GM12878 (cell line): ENCODE data around the gene DCBLD2. TPM values are rescaled to one million over a fixed set of nuclear protein-coding genes. Genes with fewer than 3 reads are reported as not detected.

ENCODE experiments used
- ATAC-seq: fragments of 200-7000 bp; cut with Tn5 transposase; 3 replicates; pipeline ENCODE4 v1.9.1; 2020; ENCODE audit warnings: mild to moderate bottlenecking, moderate library complexity
- BruUV-seq: library from RNA; stranded (reverse); fragments of 400-500 nt; replicated peaks from 2 replicates; lab custom pipeline; 2021; lab: Mats Ljungman, UMichigan
- CTCF ChIA-PET: fragments of 300-600 bp; sonication (Branson Sonifier 250); formaldehyde crosslinking; extraction: SDS; loops from one replicate; lab custom pipeline; 2021; ENCODE audit warnings: inconsistent platforms; lab: Yijun Ruan, JAX
- POLR2A ChIA-PET: fragments of 350-600 bp; formaldehyde crosslinking; extraction: SDS; loops from one replicate; lab custom pipeline; 2021; ENCODE audit warnings: inconsistent platforms; lab: Charles Lee
- RAD21 ChIA-PET: fragments of 300-600 bp; sonication (Branson Sonifier 250); formaldehyde crosslinking; loops from one replicate; lab custom pipeline; 2023; ENCODE audit warnings: antibody characterized with exemption; ENCODE audit not compliant: unreplicated experiment; lab: Charles Lee
- SMC1A ChIA-PET: fragments of 300-600 bp; sonication (Branson Sonifier 250); formaldehyde crosslinking; loops from one replicate; lab custom pipeline; 2023; ENCODE audit not compliant: unreplicated experiment, uncharacterized antibody; lab: Charles Lee
- DNase-seq: peaks from one replicate; pipeline ENCODE4 v3.0.0-alpha.2; 2011; ENCODE audit warnings: low read depth, low spot score
- FAIRE-seq: peaks from 3 replicates; lab custom pipeline; 2011; peaks lifted over from hg19 to GRCh38; lab: Jason Lieb, UNC
- H2AFZ ChIP-seq: 2 replicates; pipeline ENCODE4 v1.6.0; 2011; ENCODE audit warnings: low read depth, low read length, control low read depth; ENCODE audit not compliant: control insufficient read depth
- H3K27ac ChIP-seq: 2 replicates; pipeline ENCODE4 v1.5.1; 2011; ENCODE audit warnings: control low read depth; ENCODE audit not compliant: control insufficient read depth, insufficient read depth
- H3K27me3 ChIP-seq, 2 experiments: replicated peaks in 1 of 2; 2 replicates each; pipeline versions ENCODE4 v1.6.0 to v1.6.1; 2011; ENCODE audit warnings: low read length in 1 of 2; ENCODE audit not compliant: control insufficient read depth in 2 of 2, insufficient read depth in 2 of 2
- H3K36me3 ChIP-seq, 2 experiments: 2 replicates each; pipeline ENCODE4 v1.5.1; 2011; ENCODE audit warnings: low read length in 1 of 2; ENCODE audit not compliant: control insufficient read depth in 2 of 2, insufficient read depth in 2 of 2
- H3K4me1 ChIP-seq: 2 replicates; pipeline ENCODE4 v1.6.1; 2011; ENCODE audit warnings: mild to moderate bottlenecking, low read length, moderate library complexity, mixed read lengths; ENCODE audit not compliant: control insufficient read depth, insufficient read depth
- H3K4me2 ChIP-seq: 2 replicates; pipeline ENCODE4 v1.6.0; 2011; ENCODE audit warnings: control low read depth; ENCODE audit not compliant: control insufficient read depth, insufficient read depth
- H3K4me3 ChIP-seq: fragments of 200-600 bp; sonication (generic); 2 replicates; pipeline ENCODE4 v1.5.1; 2016
- H3K79me2 ChIP-seq: 2 replicates; pipeline ENCODE4 v1.6.0; 2011; ENCODE audit warnings: low read length; ENCODE audit not compliant: control insufficient read depth, insufficient read depth
- H3K9ac ChIP-seq: 2 replicates; pipeline ENCODE4 v1.8.0; 2011; ENCODE audit warnings: low read length, control low read depth, mixed read lengths; ENCODE audit not compliant: control insufficient read depth, insufficient read depth
- H3K9me3 ChIP-seq: replicated peaks from 3 replicates; pipeline ENCODE4 v1.5.1; 2011; ENCODE audit warnings: mild to moderate bottlenecking, low read length; ENCODE audit not compliant: control insufficient read depth, insufficient read depth
- H4K20me1 ChIP-seq: 2 replicates; pipeline ENCODE4 v1.6.0; 2011; ENCODE audit not compliant: control insufficient read depth, insufficient read depth
- CHD1 ChIP-seq: IDR thresholded peaks from 2 replicates; pipeline ENCODE4 v1.6.1; 2012; ENCODE audit warnings: low read depth, low read length, improper control_type of control experiment
- EZH2 ChIP-seq: IDR thresholded peaks from 2 replicates; pipeline ENCODE4 v1.6.1; 2012; ENCODE audit warnings: low read depth, mild to moderate bottlenecking, control low read depth, inconsistent platforms, low read length, borderline replicate concordance; ENCODE audit not compliant: control insufficient read depth
- FOS ChIP-seq: IDR thresholded peaks from 3 replicates; pipeline ENCODE4 v1.6.1; 2011; ENCODE audit warnings: borderline replicate concordance; ENCODE audit not compliant: insufficient read length; ENCODE audit errors: extremely low read depth
- HCFC1 ChIP-seq: fragments of 150-350 bp; IDR thresholded peaks from 2 replicates; pipeline ENCODE4 v1.6.1; 2014; ENCODE audit warnings: low read length
- IKZF2 ChIP-seq, 2 experiments: fragments of 450-650 bp; IDR thresholded peaks; 2 replicates each; pipeline ENCODE4 v1.6.1; 2017; ENCODE audit warnings: mild to moderate bottlenecking in 2 of 2, moderate library complexity in 2 of 2
- IRF3 ChIP-seq: fragments of 450-650 bp; IDR thresholded peaks from 2 replicates; pipeline ENCODE4 v1.6.1; 2014; ENCODE audit warnings: mild to moderate bottlenecking
- JUND ChIP-seq: IDR thresholded peaks from 2 replicates; pipeline ENCODE4 v1.6.1; 2012; ENCODE audit warnings: low read depth, mild to moderate bottlenecking, low read length, improper control_type of control experiment, moderate library complexity
- KDM1A ChIP-seq: fragments of 200-600 bp; sonication (generic); IDR thresholded peaks from 2 replicates; pipeline ENCODE4 v1.6.1; 2016; ENCODE audit warnings: borderline replicate concordance
- LARP7 ChIP-seq: fragments of 450-650 bp; IDR thresholded peaks from 2 replicates; pipeline ENCODE4 v1.6.1; 2017; ENCODE audit warnings: mild to moderate bottlenecking
- MTA2 ChIP-seq: fragments of 450-650 bp; IDR thresholded peaks from 2 replicates; pipeline ENCODE4 v1.6.1; 2016; ENCODE audit warnings: low read depth, mild to moderate bottlenecking, moderate library complexity
- RAD21 ChIP-seq: IDR thresholded peaks from 2 replicates; pipeline ENCODE4 v1.6.1; 2011; ENCODE audit warnings: mild to moderate bottlenecking, low read depth, low read length, moderate library complexity; ENCODE audit not compliant: insufficient read depth
- RFX5 ChIP-seq: IDR thresholded peaks from 2 replicates; pipeline ENCODE4 v1.6.1; 2011; ENCODE audit warnings: low read depth, low read length, improper control_type of control experiment
- TCF3 ChIP-seq: IDR thresholded peaks from 2 replicates; pipeline ENCODE4 v1.6.1; 2012; ENCODE audit warnings: low read depth, mild to moderate bottlenecking, low read length, borderline replicate concordance; ENCODE audit not compliant: insufficient read depth
- ZNF217 ChIP-seq: fragments of 450-650 bp; IDR thresholded peaks from 2 replicates; pipeline ENCODE4 v1.6.1; 2017; ENCODE audit warnings: antibody characterized with exemption, mild to moderate bottlenecking
- WGBS: methylation state at CpG from one replicate; pipeline ENCODE4 v1.1.6; 2016; ENCODE audit warnings: low lambda C conversion rate; ENCODE audit not compliant: insufficient replicate concordance, insufficient coverage; ENCODE audit errors: missing lambda C conversion rate; 5-methylcytosine and 5-hydroxymethylcytosine counted together
- in situ Hi-C: fragments of 300-500 bp; cut with MboI; formaldehyde crosslinking; loops from 9 replicates; pipeline ENCODE4 v1.14.3; 2018; ENCODE audit warnings: mixed read lengths
- intact Hi-C: fragments of 100-400 bp; cut with micrococcal nuclease; formaldehyde crosslinking; loops from one replicate; pipeline ENCODE4 v1.14.2; 2022; ENCODE audit not compliant: unreplicated experiment
- polyA plus RNA-seq, 11 experiments: library from polyadenylated mRNA; depleted of rRNA in 4 of 11; unstranded in 6 of 11; stranded (reverse) in 5 of 11; fragments of >200 nt; fragmentation: Nextera tagmentation in 4 of 11; fragmentation: Illumina TruSeq in 1 of 11; extraction: Ambion mirVana in 4 of 11; extraction: Trizol in 1 of 11; gene quantifications; 1 replicate in 1 of 11; 2 replicates in 10 of 11; pipeline versions ENCODE4 v1.2.1 to v1.2.3, GENCODE V29; 2011 to 2016; ENCODE audit warnings: inconsistent platforms in 2 of 11, missing spikeins in 2 of 11, low read depth in 1 of 11
- total RNA-seq, 4 experiments: library from RNA; depleted of rRNA in 3 of 4; stranded (reverse); fragments of >200 nt in 3 of 4; fragmentation: Illumina TruSeq in 1 of 4; extraction: Trizol in 1 of 4; gene quantifications; 2 replicates each; pipeline versions ENCODE4 v1.2.1 to v1.2.3, GENCODE V29; 2013 to 2021
- TF ChIP-seq, protein P1 (sequence below): fragments of 150-350 bp; IDR thresholded peaks from 2 replicates; pipeline ENCODE4 v1.6.1; 2016; ENCODE audit warnings: low read depth, low read length
- TF ChIP-seq, protein P2 (sequence below): fragments of 450-650 bp; formaldehyde crosslinking; IDR thresholded peaks from 2 replicates; pipeline ENCODE4 v1.4.0; 2022; ENCODE audit warnings: mild to moderate bottlenecking, moderate library complexity

Gene DCBLD2
- total and polyA plus RNA-seq, 10 of the 15 experiments (the other 5 are each of a cell fraction or from before 2014, with no cell fraction given) = 1.6 to 5.9 (median 4.7) TPM

- SMC1A ChIA-PET = no interaction called here
- FAIRE-seq (no peak), ATAC-seq (no peak), DNase-seq (no peak)
- no TSS peak for BruUV-seq
- intact Hi-C loops = no loop called here
- 81% methylated on average over 8 of the region's 8 CpGs for WGBS
- H3K36me3 ChIP-seq = no peaks in the 10 kb centered on the region; a peak in 1 of 4 replicates
- no peaks in the 10 kb centered on the region for H3K79me2 ChIP-seq
- no peaks in the 10 kb centered on the region; the same call in 2 of the 3 replicates for H3K9me3 ChIP-seq
- POLR2A ChIA-PET = no interaction called here
- H3K4me2 ChIP-seq = no peak overlapping the region
- no peak overlapping the region for H3K9ac ChIP-seq
- TF ChIP-seq CHD1 (no peak), MTA2 (no peak), JUND (no peak), HCFC1 (no peak), TCF3 (no peak), RAD21 (no peak), LARP7 (no peak), EZH2 (no peak), KDM1A (no peak), FOS (no peak), ZNF217 (no peak), RFX5 (no peak), IRF3 (no peak), IKZF2 (IDR thresholded peaks at IDR 0.05) (no peak)
- TF ChIP-seq, protein P1, sequence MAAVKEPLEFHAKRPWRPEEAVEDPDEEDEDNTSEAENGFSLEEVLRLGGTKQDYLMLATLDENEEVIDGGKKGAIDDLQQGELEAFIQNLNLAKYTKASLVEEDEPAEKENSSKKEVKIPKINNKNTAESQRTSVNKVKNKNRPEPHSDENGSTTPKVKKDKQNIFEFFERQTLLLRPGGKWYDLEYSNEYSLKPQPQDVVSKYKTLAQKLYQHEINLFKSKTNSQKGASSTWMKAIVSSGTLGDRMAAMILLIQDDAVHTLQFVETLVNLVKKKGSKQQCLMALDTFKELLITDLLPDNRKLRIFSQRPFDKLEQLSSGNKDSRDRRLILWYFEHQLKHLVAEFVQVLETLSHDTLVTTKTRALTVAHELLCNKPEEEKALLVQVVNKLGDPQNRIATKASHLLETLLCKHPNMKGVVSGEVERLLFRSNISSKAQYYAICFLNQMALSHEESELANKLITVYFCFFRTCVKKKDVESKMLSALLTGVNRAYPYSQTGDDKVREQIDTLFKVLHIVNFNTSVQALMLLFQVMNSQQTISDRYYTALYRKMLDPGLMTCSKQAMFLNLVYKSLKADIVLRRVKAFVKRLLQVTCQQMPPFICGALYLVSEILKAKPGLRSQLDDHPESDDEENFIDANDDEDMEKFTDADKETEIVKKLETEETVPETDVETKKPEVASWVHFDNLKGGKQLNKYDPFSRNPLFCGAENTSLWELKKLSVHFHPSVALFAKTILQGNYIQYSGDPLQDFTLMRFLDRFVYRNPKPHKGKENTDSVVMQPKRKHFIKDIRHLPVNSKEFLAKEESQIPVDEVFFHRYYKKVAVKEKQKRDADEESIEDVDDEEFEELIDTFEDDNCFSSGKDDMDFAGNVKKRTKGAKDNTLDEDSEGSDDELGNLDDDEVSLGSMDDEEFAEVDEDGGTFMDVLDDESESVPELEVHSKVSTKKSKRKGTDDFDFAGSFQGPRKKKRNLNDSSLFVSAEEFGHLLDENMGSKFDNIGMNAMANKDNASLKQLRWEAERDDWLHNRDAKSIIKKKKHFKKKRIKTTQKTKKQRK = no peak
- TF ChIP-seq, protein P2, sequence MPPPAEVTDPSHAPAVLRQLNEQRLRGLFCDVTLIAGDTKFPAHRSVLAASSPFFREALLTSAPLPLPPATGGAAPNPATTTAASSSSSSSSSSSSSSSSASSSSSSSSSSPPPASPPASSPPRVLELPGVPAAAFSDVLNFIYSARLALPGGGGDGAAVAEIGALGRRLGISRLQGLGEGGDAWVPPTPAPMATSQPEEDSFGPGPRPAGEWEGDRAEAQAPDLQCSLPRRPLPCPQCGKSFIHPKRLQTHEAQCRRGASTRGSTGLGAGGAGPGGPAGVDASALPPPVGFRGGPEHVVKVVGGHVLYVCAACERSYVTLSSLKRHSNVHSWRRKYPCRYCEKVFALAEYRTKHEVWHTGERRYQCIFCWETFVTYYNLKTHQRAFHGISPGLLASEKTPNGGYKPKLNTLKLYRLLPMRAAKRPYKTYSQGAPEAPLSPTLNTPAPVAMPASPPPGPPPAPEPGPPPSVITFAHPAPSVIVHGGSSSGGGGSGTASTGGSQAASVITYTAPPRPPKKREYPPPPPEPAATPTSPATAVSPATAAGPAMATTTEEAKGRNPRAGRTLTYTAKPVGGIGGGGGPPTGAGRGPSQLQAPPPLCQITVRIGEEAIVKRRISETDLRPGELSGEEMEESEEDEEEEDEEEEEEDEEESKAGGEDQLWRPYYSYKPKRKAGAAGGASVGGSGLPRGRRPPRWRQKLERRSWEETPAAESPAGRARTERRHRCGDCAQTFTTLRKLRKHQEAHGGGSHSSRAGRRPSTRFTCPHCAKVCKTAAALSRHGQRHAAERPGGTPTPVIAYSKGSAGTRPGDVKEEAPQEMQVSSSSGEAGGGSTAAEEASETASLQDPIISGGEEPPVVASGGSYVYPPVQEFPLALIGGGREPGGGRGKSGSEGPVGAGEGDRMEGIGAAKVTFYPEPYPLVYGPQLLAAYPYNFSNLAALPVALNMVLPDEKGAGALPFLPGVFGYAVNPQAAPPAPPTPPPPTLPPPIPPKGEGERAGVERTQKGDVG (CRISPR knock-in tag) = no peak
- RAD21 ChIA-PET = no interaction called here
- no peaks in the 10 kb centered on the region for H4K20me1 ChIP-seq
- no peak overlapping the region for H3K4me3 ChIP-seq
- H3K27me3 ChIP-seq = no peaks in the 10 kb centered on the region
- no peaks in the 10 kb centered on the region for H3K4me1 ChIP-seq
- H3K27ac ChIP-seq = no peak overlapping the region
- H2AFZ ChIP-seq = no peak overlapping the region
- CTCF ChIA-PET = no interaction called here
- in situ Hi-C loops = no loop called here
Observed at GRCh38 chr3:98856724-98857123, 44.8 kb downstream of the DCBLD2 start.
